COR-L47 (cell line): ENCODE data around the gene NCMAP.

Source experiments
- DNase-seq: peaks from one replicate; lab custom pipeline; 2025; lab: John Stamatoyannopoulos, UW

Gene NCMAP

DNA sequence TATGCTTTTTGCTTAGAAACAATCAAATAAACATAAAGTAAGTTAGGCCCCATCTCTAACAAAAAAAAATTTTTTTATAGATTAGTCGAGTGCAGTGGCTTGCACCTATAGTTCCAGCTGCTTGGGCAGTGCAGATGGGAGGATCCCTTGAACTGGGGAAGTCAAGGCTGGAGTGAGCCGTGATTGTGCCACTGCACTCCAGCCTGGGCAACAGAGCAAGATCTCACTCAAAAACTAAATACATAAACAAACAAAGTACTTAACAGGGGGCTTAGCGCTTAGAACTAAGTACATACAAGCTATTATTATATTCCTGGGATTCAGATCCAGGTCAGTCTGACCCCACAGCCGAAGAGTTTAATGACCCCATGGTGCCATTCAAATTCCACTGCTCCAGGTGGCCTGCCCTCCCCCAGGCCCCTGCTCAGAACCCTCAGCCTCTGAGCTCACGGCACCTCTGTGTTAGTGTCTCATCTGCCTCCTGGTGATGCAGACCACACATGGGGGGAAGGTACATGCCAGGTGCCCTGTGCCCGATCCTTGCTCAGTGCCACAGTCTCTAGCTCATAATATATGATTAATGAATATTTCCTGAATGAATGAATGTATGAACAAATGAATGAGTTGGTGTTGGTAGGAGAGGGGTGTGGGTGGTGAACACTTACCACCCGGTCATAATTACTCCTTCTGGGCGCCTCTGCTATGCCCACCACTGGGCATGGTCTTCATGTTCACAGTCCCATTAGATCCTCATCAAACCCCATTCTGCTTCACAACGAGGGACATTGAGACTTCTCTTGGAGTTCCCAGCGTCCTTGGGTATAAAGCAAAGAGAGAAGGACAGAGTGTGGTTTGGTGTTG lies 14.6 kb downstream of the NCMAP start:
- DNase-seq: no peak

DNA sequence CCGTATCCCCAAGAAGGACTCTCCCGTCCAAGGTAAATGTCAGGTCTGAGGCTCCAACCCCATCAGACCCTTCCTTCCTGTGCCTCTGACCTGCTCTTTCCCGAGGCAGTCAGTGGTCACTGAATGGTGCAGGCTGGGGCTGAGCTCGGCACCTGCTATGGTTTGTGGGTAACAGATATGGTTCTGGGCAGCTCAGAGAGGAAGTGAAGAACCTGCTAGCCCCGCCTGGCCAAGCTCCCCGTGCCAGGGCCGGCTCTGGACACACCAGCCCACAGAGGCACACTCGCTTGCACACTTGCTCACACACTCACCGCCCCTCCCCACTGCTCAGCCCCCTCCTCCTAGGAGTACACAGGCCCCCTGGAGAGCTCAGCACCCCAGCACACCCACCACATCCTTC lies 16.4 kb downstream of the NCMAP start:
- no peak for DNase-seq

DNA sequence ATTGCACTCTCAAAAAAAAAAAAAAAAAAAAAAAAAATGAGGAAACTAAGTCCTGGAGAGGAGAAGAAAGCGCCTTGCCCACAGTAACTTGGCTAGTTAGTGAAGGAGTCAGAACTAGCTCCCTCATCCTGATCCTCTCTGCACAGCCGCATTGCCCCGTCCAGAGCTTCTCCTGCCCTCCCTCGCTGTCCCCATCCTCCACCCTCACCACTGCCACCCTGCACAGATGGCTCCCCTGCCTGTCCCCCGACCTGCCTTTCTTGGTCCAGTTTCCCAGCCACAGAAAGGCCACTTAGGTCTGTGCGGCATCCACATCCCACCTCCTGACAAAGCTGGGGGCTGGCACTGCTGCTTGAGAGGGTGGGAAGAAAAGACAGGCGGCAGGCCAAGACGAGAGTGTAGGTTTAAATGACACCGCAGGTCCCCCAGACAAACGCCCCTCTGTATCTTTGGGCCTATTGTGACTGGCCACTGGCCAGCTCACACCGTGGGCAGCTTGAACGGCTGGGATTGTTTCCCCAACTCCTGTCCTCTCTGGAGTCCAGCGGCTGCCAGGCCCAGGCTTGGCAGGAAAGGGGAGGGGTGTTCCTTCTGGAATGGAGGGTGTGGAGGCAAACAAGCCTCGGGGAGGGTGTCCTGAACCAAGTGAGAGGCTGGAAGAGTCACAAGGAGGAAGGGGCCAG lies 20.2 kb downstream of the NCMAP start:
- DNase-seq: no peak

DNA sequence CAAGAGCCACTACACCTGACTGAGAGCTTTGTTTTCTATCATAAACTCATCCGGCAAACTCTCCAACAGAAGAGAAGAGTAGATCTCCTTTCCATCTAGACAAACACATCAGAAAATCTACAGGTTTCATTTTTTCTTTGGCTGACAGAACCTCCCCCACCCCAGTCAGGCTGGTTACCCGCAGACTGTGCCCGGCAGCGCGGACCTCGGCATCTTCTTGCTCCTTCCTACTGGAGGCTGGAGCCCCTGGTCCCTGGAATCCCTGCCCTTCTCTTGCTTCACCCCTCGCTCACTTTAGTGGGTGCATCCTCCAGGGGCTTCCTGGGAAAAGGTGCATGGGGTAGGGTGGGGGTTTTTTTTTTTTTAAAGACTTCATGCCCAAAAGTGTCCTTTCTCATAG lies 23.0 kb downstream of the NCMAP start:
- DNase-seq: no peak

DNA sequence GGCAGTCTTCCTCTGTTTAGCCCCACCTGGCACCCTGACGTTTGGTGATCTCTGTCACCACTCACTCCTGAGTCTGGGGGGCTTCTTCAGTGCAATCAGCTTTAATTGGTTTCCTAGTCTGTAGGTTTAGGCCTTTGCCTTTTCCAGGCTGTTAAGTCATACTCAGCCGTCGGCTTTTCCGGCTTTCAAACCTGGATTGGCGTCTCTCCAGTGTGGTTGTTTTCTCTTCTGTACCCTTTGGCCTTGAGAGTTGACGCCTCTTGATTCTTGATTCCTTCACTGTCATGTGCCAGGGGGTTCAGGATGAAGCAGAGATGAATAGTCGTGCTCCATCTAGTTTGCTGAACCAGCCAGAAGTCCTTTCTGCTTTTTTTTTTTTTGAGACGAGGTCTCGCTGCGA lies 24.9 kb downstream of the NCMAP start:
- DNase-seq: no peak

DNA sequence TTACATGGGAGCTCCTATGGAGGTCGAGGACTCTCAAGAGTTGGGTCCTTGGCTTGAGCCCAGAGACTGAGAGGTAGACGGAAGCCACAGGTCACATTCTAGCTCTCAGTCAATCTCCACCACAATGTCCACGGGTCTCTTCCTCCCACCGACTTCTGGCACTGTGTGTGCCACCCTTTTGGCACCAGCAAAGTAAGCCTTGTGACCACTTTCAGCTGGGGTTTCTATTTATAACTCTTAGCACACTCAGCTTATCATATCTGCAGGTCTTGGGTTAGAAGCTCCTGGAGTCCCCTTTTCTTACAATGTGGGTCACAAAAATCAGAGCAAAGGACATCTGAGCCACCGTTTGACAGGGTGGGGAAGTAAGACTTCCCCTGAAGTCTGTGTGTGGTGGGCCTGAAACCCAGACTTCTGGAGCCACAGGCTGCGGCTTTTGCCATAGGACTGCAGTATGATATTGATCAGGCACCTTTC lies 28.3 kb downstream of the NCMAP start:
- DNase-seq: no peak

DNA sequence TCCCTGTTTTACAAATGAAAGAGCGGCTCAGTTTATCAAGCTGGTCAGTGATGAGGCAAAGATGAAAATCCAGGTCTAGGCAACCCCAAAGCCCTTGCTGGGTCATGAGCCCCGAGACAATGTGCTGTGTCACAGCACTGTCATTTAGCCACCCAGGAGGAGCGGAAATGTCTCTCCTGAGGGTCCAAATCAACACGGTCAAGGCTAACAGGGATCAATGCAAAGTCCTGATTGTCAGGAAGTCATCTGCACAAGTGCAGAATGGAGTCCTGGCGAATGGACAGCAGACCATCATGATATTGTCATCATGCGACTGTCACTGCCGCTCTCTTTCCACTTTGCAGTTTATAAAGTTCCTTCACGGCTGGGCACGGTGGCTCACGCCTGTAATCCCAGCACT lies 30.2 kb downstream of the NCMAP start:
- no peak for DNase-seq

DNA sequence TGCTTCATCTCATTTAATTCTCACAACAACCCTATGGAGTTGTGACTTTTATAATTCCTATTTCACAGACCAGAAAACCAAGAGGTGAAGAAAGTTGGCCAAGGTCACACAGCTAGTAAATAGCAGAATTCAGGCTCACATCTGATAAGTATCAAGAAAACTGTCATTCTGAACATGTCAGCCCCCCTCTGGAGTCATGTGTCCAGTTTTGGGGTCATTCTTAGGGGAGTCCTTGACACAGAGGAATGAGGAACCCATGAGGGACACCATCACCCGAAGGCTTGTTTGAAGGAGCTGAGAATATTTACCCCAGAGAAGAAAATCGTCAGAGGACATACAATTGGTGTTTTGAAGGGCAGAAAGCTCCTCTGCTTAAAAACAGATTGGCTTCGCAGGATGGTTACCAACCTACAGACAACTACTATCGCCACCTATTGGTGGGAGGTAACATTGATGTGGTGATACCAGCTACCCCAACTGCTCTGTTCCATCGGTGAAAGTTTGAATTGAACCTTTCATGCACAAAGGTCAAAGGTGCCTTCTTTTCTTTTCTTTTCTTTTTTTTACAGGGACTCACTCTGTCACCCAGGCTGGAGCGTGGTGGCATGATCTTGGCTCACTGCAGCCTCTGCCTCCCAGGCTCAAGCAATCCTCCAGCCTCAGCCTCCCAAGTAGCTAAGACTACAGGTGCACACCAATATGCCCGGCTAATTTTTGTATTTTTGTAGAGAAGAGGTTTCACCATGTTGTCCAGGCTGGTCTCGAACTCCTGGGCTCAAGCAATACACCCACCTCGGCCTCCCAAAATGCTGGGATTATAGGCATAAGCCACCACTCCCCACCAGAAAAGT lies 31.3 kb downstream of the NCMAP start:
- peak; percentile 64 for DNase-seq

DNA sequence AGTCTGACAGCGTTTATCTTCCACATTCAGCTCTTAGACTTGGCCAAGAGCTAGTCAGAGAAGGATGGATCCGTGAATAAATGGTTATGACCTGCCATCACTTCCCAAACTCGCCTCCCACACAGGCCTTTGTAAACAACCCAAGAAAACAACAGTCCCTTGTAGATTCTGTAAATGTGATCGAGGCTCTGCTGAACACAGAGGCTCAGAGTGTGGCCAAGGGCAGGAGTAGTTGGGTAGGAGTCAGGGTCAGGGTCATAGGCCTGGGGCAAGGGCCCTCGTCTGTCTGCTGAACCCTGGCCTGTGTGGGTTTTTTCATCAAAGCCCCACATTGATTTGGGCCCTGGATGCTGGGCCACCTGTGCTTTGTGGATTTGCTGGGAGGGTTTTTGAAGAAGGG lies 32.7 kb downstream of the NCMAP start:
- DNase-seq: no peak

DNA sequence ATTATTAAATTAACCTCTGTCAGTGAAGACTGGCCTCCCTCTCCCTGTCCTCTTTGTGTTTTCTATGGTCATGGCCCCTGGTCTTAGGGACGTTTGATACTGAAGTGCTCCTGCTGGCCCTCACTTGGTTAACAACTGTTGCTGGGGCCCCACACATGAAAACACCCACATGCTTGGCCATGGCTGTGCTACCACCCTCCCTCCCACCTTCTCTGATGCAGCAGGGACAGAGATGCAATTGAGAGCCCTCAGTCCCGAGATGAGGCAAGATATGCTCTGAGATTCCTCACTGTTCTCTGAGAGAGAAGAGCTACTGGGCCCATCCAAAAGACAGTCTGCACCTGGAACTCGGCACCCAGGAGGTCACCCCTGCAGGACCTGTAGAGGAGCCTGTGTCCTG lies 33.3 kb downstream of the NCMAP start:
- no peak for DNase-seq

DNA sequence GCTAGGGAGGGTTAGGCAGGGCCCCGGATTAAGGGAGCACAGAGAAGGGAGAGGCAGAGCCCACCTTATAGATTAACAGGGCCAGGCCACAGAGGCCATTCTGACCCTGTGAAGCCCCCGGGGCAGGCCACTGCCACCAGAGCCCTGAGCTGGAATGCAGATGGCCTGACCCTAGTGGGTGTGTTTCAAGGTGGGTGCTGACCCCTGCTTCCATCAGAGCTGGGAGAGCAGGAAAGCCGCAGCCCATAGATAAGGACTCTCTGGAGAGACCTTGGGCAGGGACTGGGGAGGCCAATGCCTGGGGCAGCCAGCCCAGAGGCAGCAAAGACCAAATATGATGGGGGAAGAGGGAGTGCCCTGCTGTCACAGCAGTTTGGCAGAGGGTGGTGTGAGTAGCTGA lies 35.9 kb downstream of the NCMAP start:
- no peak for DNase-seq

DNA sequence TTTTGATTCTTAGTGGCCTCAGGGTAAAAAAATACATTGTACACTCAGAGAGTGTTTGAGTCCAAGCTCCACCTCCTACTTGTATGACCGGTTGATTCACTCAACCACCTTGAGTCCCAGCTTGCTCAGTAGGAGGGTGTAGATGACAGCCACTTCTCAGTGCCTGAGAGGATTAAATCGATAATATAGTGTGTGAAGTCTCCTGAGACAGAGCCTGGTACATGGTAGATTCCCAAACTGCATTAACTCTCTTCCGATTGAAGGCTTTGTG lies 38.4 kb downstream of the NCMAP start:
- no peak for DNase-seq

DNA sequence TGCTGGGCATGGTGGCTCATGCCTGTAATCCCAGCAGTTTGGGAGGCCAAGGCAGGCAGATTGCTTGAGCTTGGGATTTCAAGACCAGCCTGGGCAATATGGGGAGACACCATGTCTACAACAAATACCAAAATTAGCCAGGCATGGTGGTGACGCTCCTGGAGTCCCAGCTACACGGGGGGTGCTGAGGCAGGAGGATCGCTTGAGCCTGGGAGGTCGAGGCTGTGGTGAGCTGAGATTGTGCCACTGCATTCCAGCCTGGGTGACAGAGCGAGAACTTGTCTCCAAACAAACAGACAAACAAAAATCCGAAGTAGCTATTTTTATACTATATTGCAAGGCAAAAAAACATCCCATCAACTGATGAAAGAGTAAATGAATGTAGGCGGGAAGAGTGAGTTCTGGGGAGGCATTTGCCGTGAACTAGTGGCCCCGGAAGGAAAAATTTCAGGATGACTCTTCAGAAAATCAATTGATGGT lies 40.6 kb downstream of the NCMAP start:
- DNase-seq: no peak

DNA sequence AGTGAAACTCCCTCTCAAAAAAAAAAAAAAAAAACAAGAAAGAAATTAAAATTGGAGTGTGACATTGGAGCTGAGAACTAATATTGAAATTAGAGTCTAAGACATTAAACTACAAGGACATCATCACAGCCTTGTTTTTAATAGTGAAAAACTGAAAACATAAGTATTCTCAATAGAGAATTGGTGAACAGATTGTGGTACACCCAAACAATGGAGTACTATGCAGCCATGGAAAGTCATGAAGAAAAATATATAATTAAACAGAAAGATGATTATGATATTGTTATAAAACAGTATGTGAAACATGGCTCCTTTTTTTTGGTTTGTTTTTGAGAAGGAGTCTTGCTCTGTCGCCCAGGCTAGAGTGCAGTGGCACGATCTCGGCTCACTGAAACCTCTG lies 43.4 kb downstream of the NCMAP start:
- DNase-seq: no peak

DNA sequence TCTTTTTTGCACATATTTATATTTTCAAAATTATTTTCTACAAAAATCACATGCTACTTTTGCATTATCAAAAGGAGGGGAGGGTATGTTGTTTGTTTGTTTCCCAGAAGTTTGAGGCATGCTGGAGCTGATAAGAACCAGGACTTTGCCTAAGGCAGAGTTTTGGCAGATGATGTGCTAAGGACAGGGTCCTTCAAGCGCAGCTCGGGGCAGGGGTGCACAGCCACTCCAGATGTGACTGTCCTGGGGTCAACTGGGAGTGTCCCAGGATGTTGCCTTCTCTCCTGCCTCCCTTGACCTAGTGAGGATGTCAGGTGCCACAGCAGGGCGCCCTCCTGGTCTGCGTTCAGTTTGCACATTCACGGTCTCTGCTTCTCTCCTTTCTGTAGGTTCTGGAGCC lies 44.7 kb downstream of the NCMAP start:
- DNase-seq: no peak

DNA sequence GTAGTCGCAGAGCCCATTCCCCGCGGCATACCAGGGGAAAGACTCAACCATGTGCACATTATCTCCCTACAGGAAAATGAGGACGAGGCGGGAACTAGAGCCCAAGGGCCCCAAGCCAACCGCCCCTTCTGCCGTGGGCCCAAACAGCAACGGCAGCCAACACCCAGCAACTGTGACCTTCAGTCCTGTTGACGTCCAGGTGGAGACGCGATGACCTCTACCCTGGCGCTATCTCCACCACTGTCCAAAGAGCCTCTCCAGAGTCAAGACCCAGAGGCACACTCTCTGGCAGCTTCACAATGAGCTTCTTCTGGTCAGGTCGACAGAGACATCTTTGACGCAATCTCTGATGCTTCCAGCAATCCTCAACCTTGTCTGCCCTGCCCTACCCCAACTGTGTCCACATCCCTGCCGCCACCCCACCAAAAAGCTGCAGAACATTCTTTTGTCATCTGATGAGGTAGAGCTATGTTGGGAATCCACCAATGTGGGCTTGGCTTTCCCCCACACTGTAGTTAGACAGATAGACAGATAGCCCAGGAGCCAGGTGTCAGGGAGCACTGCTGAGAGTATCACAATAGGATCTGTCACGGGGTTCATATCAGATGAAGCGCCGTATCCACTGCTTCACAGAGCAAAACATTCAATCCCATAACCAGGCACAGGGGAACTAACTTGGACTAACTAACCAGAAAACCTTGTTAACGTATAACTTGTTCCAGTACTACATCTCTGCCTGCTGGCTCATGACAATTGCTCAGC lies 49.8 kb downstream of the NCMAP start:
- DNase-seq: no peak

DNA sequence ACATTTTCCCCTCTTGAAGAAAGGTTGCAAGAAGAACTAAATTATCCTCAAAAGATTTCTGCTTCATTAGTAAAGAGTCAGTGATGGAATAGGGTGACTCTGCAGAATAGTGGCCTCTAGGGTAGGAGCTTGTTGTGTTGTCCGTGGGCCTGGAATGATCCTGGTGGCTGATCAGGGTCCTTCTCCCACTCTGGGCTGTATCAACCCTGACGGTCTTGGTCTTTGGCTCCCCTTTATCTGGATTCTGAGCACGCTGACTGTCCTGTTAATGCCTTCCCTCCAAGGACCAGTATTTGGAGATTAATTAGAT lies 50.4 kb downstream of the NCMAP start:
- DNase-seq: no peak

DNA sequence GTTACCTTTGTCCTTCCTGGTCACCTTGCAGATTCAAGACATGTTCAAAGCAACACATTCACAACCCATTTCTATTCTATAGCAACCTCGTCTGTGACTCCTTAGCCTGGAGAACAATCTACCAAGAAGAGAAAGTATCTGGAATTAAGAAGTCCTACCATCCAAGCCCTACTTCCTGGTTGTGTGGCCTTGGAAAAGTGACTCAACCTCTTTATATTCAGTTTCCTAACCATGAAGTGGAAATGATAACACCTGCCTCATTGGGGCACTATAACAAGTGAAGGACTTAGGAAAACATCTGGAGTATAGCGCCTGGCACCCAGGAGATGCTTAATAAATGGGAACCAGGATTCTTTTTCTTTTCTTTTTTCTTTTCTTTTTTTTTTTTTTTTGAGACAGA lies 50.7 kb downstream of the NCMAP start:
- no peak for DNase-seq

DNA sequence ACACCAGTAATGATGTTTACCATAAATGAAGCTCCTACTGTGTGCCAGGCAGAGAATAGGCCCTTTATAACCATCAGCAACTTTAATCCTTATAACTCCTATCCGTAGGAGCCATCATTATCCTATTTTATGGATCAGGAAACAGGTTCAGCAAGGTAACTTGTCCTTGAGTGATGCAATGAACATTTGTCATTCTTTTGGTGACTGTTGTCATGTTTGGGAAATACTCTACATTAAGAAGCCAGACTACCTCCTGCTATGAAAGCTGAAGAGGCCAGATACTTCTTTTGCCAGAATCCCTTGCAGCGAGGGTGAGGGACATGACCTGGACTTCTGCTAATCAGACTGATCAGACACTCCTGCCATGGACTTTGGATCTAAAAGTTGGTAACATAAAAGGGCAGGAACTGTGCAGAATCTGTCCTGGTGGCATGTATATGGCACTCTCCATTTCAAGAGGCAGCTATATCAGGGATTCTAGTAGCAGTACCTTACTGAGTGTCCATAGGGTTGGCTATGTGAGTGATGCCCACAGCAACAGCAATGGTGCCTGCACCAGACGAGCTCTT lies 54.1 kb downstream of the NCMAP start:
- no peak for DNase-seq

DNA sequence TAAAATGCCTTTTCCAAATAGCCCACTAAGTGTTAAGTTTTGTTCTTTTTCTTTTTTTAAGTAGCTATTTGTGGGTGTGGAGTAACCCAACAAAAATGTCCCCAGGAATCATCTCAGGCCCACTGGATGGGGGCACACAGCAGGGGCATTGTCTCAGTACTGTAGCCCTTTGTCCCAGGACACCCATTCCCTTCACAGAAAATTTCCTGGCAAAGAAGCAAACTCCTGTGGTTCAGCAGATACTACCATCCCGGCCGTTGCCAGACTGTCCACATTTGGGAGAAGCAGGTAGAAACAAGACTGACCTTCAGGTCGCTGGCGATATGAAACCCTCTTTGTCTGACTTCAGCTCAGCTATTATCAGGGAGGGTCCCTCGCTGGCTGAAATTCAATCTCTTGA lies 63.5 kb downstream of the NCMAP start:
- DNase-seq: no peak

DNA sequence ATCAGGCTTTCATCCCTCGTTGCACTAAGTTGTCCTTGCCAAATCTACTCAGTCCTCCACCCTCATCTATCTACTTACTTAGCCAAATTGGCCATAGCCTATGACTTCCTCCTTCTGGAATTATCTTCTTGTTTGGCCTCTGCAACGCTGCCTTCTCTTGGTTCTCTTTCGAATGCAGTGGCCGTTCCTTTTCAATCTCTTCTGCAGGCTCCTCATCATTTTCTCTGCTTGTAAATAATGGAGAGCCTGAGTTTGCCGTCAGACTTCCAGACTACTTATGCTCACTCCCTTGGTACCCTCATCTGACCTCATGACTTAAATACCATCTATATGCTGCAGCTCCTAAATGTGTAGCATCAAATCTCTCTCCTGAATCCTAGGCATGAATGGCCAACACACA lies 64.8 kb downstream of the NCMAP start:
- no peak for DNase-seq

DNA sequence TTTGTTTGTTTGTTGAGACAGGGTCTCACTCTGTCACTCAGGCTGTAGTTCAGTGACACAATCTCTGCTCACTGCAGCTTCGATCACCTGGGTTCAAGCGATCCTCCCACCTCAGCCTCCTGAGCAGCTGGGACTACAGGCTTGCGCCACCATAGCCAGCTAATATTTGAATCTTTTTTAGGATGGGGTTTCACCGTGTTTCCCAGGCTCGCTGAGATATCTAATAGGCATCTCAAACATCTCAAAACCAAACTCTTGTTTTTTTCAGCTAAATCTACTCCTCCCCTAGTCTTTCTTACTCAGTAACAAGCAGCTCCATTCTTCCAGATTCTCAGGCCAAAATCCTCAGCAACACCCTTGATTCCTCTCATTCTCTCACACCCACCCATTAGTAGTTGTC lies 65.2 kb downstream of the NCMAP start:
- no peak for DNase-seq
